HG02884 (cell line): Measurements from ENCODE around the gene BHLHE23.

ENCODE experiments used
- ATAC-seq: cut with Tn5 transposase; IDR thresholded peaks from one replicate; pipeline ENCODE4 v1.9.1; 2021; ENCODE audit warnings: mild to moderate bottlenecking, moderate library complexity; ENCODE audit not compliant: unreplicated experiment

The BHLHE23 gene

DNA sequence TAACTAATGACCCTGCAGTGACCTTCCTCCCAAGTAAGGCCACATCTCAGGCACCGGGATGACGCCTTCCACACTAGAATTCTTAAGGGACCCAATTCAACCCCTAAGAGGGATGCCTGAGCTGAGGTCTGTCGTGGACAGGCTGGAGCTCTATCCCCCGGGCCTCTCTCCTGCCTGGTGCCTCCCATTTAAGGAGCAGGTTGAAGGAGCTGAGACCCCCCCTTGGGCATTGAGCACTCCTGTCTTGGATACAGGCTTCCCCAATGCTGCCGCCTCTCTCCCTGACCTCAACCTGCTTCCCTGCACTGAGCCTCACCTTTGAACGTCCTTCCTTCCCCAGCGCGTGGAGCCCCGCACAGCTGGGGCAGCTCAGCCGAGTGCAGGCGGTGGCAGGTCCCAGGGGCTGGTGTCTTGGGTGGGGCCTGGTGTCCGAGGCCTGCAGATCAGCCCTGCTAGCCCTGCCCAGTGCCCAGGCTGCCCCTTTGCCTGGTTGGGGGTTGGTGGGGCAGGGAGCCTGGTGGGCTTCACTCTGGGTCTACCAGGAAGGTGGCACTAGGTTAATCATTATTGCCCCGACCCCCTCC is 19.9 kb upstream of the BHLHE23 start:
- no peak for ATAC-seq

DNA sequence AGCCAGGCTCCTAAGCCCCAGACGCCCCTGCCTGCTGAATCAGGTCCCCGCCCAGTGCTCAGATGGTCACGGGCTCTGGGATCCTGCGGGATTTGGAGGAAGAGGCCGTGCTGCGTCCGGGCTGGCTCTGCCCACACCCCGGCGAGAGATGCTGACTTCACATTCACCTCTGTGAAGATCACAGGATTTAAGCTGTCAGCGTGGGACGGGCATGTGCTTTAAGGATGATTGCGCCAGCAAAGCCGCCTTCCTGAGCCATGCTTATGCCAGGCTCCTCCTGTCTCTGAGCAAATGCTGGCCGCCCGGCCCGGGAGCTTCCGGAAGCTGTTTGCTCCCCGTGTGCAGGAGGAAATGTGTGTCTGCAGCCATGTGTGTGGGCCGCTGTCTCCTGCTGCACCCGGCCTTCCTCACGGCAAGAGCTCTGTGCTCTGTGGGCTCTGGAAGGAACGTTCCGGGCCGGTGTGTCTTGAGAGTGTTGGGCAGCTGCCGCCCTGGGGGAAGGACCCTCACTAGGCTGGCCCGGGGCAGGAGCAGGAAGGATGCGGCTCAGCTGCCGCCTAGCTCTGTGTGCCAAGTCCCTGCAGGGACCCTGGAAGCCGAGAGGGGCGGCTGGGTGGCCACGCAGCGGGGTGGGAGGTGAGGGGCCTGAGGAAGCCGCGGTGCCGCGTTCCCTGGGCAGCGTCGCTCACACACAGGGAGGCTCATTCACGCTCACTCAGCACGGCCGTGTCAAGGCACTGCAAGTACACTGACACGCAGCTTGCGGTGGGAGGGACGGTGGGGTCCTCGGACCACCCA is 19.0 kb upstream of the BHLHE23 start:
- no peak for ATAC-seq

DNA sequence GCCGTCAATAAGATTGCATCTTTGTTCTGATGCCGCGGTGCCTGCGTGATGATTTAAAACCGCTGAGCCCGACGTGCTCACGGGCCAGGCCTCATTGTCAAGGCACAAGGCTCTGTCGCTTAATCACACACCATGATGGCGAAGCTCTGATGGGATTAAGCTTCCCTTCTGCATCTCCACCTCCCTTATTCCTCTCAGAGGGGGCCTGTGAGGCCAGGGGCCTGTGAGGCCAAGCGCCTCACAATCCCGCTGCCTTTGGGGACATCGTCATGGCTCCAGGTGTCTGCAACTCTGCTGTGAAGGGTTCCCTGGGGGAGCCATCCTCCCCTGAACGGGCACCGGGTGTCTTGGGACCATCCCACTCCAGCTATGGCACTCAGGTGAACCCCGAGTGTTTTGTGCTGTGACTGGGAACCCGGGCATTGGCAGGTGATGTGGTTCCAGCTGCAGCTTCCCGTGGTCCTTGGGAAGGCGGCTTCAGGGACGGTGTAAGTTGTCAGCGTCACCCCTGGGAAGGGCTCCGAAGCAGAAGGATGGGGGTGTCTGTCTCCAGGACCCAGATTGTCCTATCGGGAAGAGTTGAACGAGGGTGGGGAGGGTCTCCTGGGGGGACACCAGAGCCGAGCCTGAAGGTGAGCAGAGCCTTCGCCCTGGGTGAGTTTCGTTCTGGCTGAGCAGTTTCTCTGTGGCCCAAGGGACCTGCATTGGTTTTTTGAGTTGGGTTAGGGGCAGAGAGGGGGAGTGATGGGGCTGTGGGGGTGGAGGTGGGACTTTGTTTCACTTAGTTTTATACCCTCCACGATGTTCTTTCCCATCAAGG is 18.0 kb upstream of the BHLHE23 start:
- no peak for ATAC-seq

GRCh38 chr20:63023936-63024571 is 17.3 kb upstream of the BHLHE23 start:
- no peak for ATAC-seq

DNA sequence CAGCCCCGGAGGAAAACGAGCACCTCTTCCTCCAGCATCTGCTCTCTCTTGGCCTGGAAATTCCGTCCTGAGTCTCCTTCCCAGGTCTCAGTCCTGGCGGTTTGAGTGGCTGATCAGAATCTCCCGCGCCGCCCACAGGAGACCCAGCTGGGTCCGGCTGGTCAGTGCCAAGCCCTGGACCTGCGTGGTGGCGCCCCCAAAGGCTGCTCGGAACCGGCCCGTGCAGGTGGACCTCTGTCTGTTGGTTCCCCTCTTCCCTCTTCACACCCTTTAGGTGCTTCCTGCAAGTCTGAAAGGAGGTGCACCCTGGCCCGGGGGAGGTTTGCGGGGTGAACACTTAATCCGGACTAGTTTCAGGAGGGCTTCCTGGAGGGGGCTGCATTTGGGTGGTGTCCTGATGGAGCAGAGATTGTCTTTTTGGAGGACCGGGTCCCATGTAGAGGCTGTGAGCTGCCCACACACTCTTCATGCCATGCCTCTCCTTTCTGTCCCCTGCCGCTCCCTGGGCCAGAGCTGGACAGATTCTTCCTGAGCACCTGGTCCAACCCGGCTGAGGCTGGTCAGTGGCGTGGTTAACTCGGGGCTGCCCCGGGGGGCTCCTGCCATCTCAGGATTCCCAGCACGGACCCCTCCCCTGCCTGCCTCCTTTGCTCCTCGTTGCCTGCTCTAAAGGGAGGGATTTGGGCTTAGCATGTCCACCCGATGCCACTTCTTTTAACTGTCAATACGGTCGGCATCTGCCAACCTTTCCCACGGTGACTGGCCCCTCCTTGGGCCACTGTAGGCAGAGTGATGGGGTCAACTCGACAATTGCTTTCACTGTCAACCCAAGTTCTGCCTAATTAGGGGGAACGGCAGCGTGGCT is 16.5 kb upstream of the BHLHE23 start:
- ATAC-seq, result no peak

DNA sequence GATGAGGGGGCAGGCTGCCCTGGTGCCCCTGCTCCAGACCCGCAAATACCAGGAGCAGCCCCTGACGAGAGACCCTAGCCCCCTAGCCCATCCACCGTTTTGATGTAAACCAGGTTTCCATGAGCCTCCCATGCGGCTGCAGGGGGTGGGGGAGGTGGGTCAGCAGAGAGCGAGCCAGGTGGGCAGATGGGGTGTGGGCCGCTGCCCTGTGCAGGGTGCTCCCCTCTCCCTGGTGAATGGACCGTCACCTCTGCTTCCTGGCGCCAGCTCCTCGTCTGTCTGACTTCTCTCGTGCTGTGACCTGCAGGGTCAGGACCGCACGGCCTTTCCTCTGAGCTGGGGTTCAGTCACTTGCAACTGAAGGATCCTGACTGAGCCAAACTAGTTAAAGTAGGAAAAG is 15.7 kb upstream of the BHLHE23 start:
- no peak for ATAC-seq

- ATAC-seq, result no peak
Observed at GRCh38 chr20:63021356-63022321, 14.9 kb upstream of the BHLHE23 start.

GRCh38 chr20:63020681-63021080 is 13.9 kb upstream of the BHLHE23 start:
- no peak for ATAC-seq

DNA sequence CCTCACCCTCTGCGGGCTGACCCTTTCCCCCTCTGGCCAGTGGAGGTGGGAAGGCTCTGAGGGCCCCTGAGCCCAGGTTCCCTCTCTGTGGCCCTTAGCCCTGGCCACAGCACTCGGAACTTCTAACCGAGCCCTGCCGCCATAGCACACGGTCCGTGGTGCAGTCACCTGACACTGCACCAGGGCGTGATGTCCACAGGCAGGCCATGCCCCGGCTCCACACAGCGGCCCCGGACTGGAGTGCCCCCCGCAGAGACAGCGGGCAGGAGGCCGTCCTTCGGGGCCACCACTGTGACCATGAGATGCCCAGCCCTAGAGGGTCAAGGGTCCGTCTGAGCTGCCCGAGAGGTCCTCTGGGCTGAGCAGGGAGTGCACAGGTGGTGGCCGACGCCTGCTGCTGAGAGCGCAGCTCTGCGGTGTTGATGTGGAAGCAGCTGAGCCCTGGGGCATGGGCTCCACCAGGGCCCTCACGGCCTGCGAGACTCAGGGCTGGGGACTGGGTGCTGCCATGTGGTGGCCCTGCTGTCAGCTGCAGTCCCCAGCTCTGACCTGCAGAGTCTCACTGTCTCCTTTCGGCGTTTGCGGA is 11.2 kb upstream of the BHLHE23 start:
- no peak for ATAC-seq

GRCh38 chr20:63017076-63017825 is 10.5 kb upstream of the BHLHE23 start:
- no peak for ATAC-seq

GRCh38 chr20:63016514-63017075 is 9.8 kb upstream of the BHLHE23 start:
- no peak for ATAC-seq

DNA sequence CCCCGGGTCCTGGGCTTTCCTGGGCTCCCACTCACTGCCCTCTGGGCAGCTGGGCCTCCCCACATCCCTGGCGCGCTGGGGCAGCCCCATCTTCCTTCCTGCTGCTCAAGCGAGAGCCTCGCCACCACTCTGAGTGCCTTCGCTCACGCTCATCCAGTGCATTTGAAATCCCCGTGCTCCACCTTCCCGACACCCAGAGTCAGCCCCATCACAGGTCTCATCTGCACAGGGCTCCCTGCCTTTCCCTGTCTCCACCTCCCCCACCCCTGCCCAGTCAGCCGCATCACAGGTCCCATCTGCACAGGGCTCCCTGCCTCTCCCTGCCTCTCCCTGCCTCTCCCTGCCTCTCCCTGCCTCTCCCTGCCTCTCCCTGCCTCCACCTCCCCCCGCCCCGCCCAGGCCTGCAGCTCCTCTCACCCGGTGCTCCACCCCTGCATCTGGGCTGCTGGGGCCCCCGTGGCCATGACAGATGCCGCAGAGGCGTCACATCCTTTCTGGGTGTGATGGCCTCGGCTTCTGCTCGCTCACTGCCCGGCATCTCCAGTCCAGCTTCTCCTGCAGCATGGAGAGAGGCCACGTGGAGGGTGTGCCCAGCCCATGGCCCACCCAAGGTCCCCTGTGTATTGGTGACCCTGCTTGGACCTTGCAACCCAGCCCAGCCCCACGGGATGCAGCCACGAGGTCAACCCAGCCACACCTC is 9.0 kb upstream of the BHLHE23 start:
- no peak for ATAC-seq

DNA sequence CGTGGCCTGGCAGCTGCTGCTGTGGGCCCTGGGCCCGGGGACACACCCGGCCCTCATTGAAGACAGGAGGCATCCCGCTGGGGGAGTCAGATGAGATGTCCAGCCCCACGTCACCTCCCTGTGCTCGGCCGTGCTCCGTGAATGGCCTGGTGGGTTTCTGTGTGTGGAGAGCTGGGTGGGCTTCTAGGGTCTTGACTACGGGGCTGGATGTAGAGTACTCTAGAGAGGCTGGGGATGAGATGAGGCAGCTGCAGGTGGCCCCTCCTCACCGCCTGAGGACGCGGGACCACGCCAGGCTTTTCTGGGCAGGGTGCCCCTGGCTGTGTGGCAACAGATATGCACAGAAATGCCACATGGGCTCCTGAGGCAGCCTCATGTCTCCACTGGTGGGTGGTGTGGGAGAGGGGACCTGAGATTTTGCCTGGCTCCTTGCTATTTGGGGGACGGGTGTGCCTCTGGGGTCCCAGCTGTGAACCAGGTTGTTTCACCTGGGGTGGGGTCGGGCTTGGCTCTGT is 8.4 kb upstream of the BHLHE23 start:
- no peak for ATAC-seq

DNA sequence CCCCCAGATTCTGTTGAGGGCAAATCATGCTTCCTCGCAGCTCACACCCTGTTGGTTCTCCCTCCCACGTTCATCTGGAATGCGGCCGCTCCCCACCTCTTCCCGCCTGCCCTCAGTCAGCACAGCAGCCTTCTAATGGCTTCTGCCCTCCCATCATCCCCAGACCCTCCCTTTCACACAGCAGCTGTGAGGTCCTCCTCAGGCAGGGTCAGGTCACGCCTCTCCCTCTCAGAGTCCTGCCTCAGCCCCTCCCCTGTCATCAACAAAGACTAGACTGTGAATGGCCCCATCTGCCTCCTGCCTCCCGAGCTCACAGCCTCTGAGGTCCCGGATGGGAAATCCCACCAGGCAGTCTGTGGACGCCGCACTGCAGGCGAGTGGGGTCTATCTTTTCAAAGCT is 7.9 kb upstream of the BHLHE23 start:
- no peak for ATAC-seq

- ATAC-seq, result no peak
Observed at GRCh38 chr20:63014287-63014686, 7.5 kb upstream of the BHLHE23 start.

GRCh38 chr20:63013207-63013606 is 6.4 kb upstream of the BHLHE23 start:
- ATAC-seq, result no peak

DNA sequence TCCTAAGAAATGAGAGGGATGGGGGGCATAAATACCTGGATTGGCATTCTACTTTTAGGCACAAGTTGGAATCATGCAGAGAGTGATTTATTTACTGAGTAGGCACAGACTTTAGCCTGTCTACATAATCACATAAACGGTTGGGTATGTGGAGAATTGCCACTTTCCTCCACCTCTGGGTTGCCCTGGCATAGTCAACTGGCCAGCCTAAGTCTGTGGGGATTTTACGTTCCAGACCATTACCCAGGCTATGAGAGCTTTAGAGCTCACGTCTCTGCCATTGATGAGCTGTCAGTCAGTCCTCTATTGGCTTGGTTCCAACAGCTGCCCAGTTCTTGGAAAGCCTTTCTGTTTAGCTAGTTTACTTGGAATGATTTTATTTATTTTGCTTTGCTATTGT is 5.0 kb upstream of the BHLHE23 start:
- no peak for ATAC-seq
